ENCODE measurements around the gene RASD1.
A peak's percentile ranks its signal among the peaks of the same experiment; 100 is the strongest.
"Not testable (repeated sequence)": the region's sequence is repeated elsewhere in the genome, so short reads cannot be mapped to it uniquely, and the experiment has no call there.

The RASD1 gene

GRCh38 chr17:17469358-17469757, 26.8 kb downstream of the RASD1 start:
- DNase-seq (ENCODE audit: low spot score): no peak

GRCh38 chr17:17468217-17469010, 27.8 kb downstream of the RASD1 start:
- peak; percentile 36 for DNase-seq (ENCODE audit: low spot score)

DNA sequence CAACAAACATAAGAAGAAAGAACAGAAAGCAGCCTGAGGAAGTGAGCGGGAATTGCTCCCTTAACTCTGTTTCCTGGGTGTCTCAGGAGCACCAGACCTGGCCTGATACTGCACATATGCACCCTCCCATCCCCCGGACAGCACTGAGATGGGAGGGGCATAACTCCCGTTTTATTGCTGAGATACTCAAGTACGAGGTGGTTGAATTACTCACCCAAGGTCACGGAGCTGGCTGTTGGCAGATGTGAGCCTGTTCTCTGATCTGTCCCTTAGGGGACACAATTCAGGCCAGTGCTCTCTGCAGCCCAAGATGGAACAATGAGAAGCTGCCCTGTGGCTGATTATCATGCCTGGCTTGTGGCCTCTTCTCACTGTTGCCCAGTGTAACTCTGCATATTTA, 28.5 kb downstream of the RASD1 start:
- DNase-seq (ENCODE audit: low spot score): no peak

GRCh38 chr17:17467016-17467415, 29.2 kb downstream of the RASD1 start:
- peak; percentile 62 for DNase-seq (ENCODE audit: low spot score)

DNA sequence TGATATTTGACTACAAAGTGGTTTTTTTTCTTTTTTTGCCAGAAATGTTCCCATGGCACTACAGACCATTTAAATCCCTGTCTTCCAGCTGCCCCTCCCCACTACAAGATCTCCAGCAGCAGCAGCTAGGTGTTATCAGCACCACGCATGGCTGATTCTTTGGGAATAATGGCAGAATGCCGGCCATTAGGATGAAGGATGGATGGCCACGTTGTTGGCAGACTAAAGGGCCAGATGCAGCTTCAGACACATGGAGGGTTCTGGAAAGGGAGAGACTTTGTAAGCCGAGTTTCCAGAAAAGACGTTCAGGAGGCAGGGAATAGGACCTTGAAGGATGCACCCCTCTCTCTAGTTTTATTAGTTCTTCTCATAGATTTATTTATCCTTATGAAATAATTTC, 29.7 kb downstream of the RASD1 start:
- DNase-seq (ENCODE audit: low spot score): no peak

GRCh38 chr17:17465878-17466277, 30.3 kb downstream of the RASD1 start:
- DNase-seq (ENCODE audit: low spot score): not testable (repeated sequence)

DNA sequence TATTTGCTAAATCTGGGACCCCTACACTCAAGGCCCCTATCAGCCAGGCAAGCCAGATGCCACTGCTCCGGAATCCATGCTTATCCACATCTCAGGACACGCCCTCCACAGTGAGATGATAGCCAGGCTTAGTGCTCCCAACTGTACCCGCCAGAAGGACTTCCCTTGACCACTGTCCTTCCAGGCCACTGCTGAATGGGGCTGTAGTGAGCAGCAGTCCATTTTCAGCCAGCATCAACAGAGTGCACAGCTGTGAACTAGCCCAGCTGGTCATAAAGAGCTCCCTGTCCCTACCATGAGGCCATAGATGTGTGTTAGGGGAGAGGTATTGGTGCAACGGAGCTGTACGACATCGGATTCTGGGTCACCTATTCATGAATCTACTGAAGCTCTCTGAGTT, 32.4 kb downstream of the RASD1 start:
- peak; percentile 49 for DNase-seq (ENCODE audit: low spot score)

DNA sequence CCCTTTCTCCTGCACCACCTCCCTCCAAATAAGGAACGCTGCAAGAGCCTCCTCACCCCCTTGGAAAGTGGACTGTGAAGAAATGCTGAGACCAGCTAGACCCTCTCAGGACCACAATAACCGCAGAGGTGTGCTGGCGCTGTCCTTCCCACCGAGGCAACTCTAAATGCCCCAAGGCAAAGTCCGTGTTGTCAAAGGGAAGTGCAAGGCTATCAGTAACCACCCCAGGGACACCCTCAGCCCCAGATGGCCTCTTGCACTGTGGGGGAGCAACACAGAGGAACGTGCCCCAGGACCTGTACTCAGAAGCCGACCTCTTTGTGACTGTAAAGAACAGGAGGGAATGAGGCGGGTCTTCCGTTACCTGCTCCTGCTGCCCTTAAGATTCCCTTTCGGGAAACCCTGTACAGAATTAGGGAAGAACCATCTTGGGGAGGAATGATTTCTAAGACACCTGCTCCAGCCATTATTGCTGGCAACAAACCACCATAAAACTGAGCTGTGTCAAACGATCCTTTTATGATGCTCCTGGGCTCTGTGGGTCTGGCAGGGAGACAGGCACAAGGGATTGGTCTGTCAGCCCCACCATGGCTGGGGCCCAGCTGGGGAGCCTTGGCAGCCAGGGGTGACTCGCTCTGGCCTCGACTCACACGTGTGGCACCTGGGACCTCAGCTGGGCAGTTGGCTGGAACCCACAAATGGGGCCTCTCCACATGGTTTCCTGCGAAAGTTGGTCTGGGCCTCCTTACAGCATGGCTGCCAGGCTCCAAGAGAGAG, 34.0 kb downstream of the RASD1 start:
- DNase-seq (ENCODE audit: low spot score): no peak

GRCh38 chr17:17460038-17460437, 36.2 kb downstream of the RASD1 start:
- DNase-seq (ENCODE audit: low spot score): no peak

- DNase-seq (ENCODE audit: low spot score): no peak
Measured at GRCh38 chr17:17457680-17458079, 38.5 kb downstream of the RASD1 start.

DNA sequence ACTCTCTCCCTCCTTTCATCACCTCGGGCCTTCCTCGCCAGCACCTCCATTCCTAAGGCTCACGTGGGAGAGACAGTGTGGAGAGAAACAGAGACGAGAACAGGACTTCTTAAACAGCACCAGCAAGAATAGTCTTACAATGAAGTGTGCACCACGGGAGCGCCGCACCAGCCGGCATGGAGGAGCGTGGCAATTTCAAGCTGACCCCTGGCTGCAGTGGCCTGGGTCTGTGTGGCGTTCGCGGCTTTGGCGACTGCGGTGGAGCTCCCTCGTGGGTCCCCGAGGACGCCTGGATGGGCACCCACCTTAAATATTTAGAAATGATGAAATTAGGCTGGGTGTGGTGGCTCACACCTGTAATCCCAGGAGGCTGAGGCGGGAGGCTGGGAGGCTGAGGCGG, 39.9 kb downstream of the RASD1 start:
- no peak for DNase-seq (ENCODE audit: low spot score)

DNA sequence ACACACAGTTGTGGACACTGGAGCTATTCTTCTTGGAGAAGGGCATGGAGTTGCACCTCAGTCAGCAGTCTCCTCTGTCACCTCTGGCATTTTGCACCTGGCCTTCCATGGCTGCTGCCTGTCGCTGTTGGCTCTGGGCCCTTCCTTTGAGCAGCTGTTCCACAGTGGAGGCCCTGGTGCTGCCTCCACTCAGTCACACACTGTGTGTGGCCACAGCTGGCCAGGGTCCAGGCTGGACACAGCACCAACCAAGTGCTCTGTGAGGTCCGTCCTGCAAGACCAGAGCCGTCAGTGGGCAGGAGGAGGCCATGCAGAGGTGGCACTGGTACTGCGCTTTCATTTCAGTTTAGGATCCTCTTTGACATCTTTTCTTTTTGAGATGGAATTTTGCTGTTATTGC, 41.0 kb downstream of the RASD1 start:
- no peak for DNase-seq (ENCODE audit: low spot score)

GRCh38 chr17:17454700-17455099, 41.5 kb downstream of the RASD1 start:
- not testable (repeated sequence) for DNase-seq (ENCODE audit: low spot score)

- no peak for DNase-seq (ENCODE audit: low spot score)
Measured at GRCh38 chr17:17454276-17454675, 41.9 kb downstream of the RASD1 start.

GRCh38 chr17:17453088-17453487, 43.1 kb downstream of the RASD1 start:
- no peak for DNase-seq (ENCODE audit: low spot score)

DNA sequence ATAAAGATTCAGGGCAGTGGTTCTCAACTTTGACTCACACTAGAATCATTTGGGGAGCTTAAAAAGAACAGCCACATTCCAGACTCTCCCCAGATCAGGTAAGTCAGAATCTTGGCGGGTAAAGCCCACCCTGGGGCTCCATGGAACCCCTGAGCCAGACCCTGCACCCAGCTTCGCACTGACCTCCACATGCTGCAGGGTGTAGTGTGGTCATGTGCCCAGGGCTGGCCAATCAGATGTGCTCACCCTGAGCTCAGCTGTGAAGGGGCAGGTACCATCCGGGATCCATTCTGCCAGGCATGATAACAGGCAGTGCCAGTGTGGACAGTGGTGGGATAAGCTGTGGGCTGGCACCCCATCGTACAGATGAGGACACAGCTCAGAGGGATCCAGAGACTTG, 47.5 kb downstream of the RASD1 start:
- no peak for DNase-seq (ENCODE audit: low spot score)

DNA sequence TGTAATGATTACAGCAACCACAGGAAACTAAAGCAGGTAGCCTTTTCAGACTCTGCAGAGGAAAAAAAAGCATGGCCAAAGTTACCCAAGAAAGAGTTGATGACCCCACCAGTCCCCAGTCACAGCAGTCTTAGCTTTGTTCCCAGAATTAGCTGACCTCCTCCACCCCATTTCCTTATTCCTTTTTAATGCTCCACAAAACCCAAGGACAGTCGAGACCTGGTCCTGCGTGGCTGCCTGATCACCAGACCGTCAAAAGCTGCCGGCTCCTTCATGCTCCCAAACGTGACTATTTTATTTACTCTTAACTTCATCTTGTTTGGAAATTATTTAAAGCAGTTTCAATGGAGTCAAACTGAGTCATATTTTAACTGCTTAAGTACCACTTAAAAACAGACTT, 48.1 kb downstream of the RASD1 start:
- DNase-seq (ENCODE audit: low spot score): no peak

DNA sequence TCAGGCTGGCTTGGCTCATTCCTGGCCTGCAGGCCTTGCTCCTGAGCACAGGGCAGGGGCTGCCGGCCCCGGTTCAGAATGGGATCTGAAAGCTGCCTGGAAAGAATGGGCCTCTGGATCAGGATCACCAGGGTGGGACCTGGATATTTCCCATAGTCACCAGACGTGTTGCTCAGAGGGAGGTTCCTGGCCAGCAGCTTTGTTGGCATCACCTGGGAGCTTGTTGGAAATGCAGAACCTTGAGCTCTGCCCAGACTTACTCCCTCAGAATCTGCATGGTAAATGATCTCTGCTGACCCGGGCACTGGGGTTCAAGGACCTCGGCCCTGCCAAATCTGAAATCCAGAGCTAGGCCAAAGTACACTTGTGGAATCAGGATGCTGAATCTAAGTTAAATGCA, 48.9 kb downstream of the RASD1 start:
- no peak for DNase-seq (ENCODE audit: low spot score)

- DNase-seq (ENCODE audit: low spot score): no peak
Measured at GRCh38 chr17:17446666-17447155, 49.5 kb downstream of the RASD1 start.

GRCh38 chr17:17445925-17446665, 50.1 kb downstream of the RASD1 start:
- DNase-seq (ENCODE audit: low spot score): no peak

DNA sequence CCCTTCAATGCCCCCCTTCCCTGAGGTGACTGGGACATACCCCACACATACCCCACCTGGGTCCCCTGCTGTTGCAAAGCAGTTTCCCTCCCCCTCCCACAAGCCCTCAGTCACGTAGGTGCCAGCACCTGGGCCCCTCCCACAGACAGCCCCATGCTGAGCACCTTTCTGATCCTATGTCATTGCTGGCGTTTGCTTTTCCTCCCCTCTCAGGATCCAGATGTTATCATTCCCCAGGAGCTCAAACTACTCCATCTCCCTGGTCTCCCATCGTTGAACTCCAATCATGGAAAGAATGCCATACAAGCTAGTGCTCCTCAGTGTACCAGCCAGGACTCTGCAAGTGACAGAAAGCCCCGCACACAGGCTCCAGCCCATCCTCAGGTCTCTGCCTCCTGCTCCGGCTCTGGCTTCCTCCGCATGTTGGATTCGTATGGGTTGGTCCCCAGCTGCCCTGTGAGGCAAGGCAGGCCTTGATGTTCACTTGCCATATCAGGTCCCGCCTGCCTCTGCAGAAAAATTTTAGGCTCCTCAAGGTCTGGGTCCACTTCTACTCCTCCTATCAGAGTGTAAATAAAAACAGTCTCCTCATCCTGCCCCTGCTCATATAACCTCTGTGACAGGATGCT, 50.8 kb downstream of the RASD1 start:
- no peak for DNase-seq (ENCODE audit: low spot score)
